ENCODE data around the gene USP24.

DNA sequence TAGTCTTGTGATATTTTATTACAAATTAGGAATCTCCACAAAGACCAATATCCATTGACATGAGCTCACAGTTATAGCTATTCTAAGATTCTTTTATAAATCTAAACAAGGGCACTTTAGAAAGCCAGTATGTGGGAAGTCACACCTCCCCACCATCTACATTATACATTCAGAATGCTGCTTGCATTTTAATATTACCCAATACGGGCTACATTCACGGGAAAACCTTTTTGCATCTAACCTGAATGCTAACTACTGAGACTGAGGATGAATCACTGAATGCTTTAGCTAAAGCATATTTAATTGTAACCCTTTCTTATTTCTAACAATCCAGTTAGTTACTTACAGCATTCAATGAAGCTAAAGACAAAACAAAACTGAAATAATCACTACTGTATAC lies 122.7 kb downstream of the USP24 start:
- TF ChIP-seq, protein P1, sequence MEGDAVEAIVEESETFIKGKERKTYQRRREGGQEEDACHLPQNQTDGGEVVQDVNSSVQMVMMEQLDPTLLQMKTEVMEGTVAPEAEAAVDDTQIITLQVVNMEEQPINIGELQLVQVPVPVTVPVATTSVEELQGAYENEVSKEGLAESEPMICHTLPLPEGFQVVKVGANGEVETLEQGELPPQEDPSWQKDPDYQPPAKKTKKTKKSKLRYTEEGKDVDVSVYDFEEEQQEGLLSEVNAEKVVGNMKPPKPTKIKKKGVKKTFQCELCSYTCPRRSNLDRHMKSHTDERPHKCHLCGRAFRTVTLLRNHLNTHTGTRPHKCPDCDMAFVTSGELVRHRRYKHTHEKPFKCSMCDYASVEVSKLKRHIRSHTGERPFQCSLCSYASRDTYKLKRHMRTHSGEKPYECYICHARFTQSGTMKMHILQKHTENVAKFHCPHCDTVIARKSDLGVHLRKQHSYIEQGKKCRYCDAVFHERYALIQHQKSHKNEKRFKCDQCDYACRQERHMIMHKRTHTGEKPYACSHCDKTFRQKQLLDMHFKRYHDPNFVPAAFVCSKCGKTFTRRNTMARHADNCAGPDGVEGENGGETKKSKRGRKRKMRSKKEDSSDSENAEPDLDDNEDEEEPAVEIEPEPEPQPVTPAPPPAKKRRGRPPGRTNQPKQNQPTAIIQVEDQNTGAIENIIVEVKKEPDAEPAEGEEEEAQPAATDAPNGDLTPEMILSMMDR (IDR thresholded peaks at IDR 0.05; ENCODE audit: low read depth, low read length), result no peak
- no peak for TF ChIP-seq EZH2phosphoT487 (IDR thresholded peaks at IDR 0.05; ENCODE audit: low read depth)
